Measurements from ENCODE around the gene ESYT1. TPM values are rescaled to one million over a fixed set of nuclear protein-coding genes. Genes with fewer than 3 reads are reported as not detected.
A peak's percentile ranks its signal among the peaks of the same experiment; 100 is the strongest.

ESYT1 gene
- total RNA-seq, 3 donors from 2014 or later, result 44.9 to 75.7 (median 52.0) TPM

DNA sequence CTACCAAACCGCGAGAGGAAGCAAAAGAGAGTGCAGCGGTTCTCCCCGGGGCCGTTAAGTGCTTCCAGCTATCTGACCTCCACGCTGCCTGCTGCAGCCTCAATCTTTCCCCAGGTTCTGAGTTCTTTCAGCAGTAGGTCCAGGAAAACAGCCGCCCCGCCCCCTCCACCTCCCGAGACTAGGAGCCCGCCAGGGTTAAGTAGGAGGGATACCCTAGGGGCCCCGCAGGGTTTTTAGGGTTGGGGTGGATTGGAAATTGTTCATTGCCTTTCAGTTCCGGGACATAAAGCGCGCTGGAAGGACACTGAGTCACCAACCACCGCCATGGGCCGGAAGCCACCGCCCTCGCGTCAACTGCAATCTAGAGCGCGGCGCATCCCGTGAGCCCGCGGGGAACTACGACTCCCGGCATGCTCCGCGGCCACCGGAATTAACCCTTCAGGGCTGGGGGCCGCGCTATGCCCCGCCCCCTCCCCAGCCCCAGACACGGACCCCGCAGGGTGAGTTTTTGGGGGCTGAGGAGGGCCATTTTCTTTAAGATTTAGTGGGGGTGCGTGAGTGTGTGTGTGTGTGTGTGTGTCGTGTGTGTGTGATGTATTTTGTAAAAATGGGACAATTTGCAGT, 24.2 kb downstream of the ESYT1 start, which contains the start of gene MYL6B:
MYL6B (plus strand) TSS at position 456 of the 624 bp plus-strand sequence. CDS start 1,332 bp downstream, outside the sequence.
- Histone ChIP-seq H3K4me3 (peak within 1 kb of the TSS; percentile 29), H3K9me3 (no peaks in the 10 kb centered on the region), H3K4me1 (ENCODE audit: low read depth) (peaks cover 17% of the 10 kb centered on the region), H3K36me3 (ENCODE audit: low read depth) (no peaks in the 10 kb centered on the region)
- intact Hi-C loops (cut with DNase I, micrococcal nuclease), result no loop called here
- TF ChIP-seq, protein P1, sequence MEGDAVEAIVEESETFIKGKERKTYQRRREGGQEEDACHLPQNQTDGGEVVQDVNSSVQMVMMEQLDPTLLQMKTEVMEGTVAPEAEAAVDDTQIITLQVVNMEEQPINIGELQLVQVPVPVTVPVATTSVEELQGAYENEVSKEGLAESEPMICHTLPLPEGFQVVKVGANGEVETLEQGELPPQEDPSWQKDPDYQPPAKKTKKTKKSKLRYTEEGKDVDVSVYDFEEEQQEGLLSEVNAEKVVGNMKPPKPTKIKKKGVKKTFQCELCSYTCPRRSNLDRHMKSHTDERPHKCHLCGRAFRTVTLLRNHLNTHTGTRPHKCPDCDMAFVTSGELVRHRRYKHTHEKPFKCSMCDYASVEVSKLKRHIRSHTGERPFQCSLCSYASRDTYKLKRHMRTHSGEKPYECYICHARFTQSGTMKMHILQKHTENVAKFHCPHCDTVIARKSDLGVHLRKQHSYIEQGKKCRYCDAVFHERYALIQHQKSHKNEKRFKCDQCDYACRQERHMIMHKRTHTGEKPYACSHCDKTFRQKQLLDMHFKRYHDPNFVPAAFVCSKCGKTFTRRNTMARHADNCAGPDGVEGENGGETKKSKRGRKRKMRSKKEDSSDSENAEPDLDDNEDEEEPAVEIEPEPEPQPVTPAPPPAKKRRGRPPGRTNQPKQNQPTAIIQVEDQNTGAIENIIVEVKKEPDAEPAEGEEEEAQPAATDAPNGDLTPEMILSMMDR (IDR thresholded peaks at IDR 0.05), result no peak
- DNase-seq (peak; percentile 95 to 97 (median 96)), ATAC-seq (peak; percentile 96)

DNA sequence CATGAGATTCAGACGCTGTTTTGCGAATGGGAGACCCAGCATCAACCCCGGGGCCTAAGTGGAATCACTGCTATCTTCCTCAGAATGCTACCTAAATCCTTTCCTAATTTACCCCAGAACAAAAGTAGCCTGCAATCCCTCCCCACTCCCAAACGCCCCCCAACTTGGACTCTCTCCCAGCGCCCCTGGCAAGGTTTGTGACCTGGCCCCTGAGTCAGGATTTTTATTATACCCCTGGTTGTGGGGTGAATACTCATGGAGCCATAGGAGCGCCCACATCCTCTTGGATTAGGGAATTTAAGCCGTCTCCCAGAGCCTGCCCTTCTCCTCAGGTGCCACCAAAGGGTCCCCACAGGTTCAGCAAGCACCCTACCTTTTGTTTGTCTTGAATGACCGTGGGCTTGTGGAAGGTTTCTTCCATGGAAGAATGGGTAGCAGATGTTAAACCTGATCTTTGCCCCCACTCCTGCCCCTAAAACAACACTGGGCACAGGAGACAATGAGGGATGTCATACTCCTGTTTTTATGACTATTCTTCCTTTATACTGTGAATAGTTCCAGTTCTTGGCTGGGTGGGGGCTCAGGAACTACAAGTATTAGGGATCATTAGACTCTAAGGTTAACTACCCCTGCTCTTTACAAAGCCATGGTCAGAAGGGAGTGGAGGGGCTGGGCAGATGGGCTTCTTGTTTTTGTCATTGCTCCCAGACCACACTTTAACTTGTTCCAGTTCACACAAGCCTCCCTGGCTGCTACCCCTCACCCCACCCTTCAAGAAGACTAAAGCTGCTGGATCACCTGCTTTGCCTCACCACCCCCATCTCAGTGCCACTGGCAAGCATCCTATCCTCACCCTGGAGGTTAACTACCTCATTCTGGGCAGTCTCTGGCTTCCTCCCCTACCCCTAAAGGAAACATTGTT, 24.9 kb downstream of the ESYT1 start:
- ATAC-seq (no peak), DNase-seq (peak in 1 of 3 donors; percentile 46)
- Histone ChIP-seq H3K4me1 (ENCODE audit: low read depth) (peaks cover 16% of the 10 kb centered on the region), H3K9me3 (no peaks in the 10 kb centered on the region), H3K36me3 (ENCODE audit: low read depth) (no peaks in the 10 kb centered on the region), H3K4me3 (no peak overlapping the region)
- TF ChIP-seq, protein P1 (IDR thresholded peaks at IDR 0.05), result no peak
- intact Hi-C loops (cut with DNase I, micrococcal nuclease), result no loop called here

DNA sequence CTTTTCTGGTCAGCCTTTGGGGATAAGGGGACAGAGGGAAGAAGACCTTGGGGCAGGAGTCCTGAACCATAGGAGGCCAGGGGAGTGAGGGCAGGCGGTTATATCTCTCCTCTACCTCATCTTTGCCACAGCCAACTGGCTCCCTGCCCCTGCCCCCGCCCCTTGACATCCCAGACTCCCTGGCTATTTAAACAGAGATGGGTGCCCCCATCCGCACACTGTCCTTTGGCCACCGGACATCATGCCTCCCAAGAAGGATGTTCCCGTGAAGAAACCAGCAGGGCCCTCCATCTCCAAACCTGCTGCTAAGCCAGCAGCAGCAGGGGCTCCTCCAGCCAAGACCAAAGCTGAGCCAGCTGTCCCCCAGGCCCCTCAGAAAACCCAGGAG, 25.6 kb downstream of the ESYT1 start:
- H3K9me3 ChIP-seq, result no peaks in the 10 kb centered on the region
- TF ChIP-seq, protein P1 (IDR thresholded peaks at IDR 0.05), result no peak
- ATAC-seq, result no peak
- no peak overlapping the region for H3K4me3 ChIP-seq
- DNase-seq, result peak in 1 of 3 donors; percentile 35
- peaks cover 16% of the 10 kb centered on the region for H3K4me1 ChIP-seq (ENCODE audit: low read depth)
- no peaks in the 10 kb centered on the region for H3K36me3 ChIP-seq (ENCODE audit: low read depth)
- intact Hi-C loops (cut with DNase I, micrococcal nuclease), result no loop called here

DNA sequence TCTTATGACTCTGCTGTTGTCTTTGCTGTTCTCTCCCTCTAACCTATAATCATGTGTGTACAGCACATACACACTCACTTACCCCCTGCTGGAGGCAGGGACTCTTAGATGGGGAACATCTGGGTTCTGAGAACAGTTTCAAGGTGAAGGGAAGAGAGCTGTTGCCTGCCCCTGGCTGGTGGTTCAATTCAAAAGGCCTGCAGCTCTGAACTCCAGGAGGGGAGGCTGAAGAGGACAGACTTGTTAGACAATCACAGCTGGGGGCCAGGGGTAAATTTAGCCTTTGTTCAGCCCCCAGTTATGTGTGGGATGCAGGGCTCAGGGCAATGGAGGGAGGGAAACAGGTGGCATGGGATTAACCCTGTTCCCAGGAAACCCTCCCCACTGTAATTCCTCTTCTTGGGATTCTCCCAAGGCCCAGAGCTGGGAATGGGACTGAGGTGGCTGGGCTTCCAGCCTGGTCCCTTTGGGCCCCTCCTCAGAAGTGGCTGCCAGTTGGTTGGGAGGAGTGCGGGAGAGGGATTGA, 26.2 kb downstream of the ESYT1 start:
- DNase-seq (no peak), ATAC-seq (no peak)
- Histone ChIP-seq H3K9me3 (no peaks in the 10 kb centered on the region), H3K4me1 (ENCODE audit: low read depth) (peaks cover 17% of the 10 kb centered on the region), H3K36me3 (ENCODE audit: low read depth) (no peaks in the 10 kb centered on the region), H3K4me3 (no peak overlapping the region)
- TF ChIP-seq, protein P1 (IDR thresholded peaks at IDR 0.05), result no peak
- intact Hi-C loops (cut with DNase I, micrococcal nuclease), result no loop called here

DNA sequence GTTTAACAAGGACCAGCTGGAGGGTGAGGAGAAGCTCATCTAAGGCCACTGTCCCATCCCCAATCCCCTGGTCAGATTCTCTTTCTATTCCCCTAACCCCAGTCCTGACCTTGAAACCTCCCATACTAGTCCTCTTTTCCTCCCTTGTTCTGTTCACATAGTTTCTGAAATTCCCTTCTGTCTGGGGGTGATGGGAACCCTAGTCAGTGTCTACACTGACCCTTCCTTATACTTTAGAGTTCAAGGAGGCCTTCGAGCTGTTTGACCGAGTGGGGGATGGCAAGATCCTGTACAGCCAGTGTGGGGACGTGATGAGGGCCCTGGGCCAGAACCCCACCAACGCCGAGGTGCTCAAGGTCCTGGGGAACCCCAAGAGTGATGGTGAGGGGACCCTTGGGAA, 26.8 kb downstream of the ESYT1 start:
- no peak for ATAC-seq
- DNase-seq, result no peak
- TF ChIP-seq, protein P1 (IDR thresholded peaks at IDR 0.05), result no peak
- Histone ChIP-seq H3K4me3 (no peak overlapping the region), H3K36me3 (ENCODE audit: low read depth) (no peaks in the 10 kb centered on the region), H3K4me1 (ENCODE audit: low read depth) (peaks cover 22% of the 10 kb centered on the region), H3K9me3 (no peaks in the 10 kb centered on the region)
- intact Hi-C loops (cut with DNase I, micrococcal nuclease), result no loop called here

Data from mucosa of descending colon (tissue), 3 donors.